Neuron (in vitro differentiated cells): Measurements from ENCODE around the gene COL23A1.

Source experiments
- H2AFZ ChIP-seq: one replicate; pipeline ENCODE4 v1.6.1; 2013; ENCODE audit warnings: low read depth, mild to moderate bottlenecking, inconsistent platforms, low read length, moderate library complexity
- H3K27me3 ChIP-seq: one replicate; pipeline ENCODE4 v1.6.1; 2013; ENCODE audit warnings: low read length; ENCODE audit not compliant: insufficient read depth
- H3K36me3 ChIP-seq: one replicate; pipeline ENCODE4 v1.6.1; 2013; ENCODE audit warnings: low read length; ENCODE audit not compliant: insufficient read depth
- H3K4me1 ChIP-seq: one replicate; pipeline ENCODE4 v1.6.1; 2013; ENCODE audit warnings: low read length; ENCODE audit not compliant: insufficient read depth
- H3K4me3 ChIP-seq: 2 replicates; pipeline ENCODE4 v1.5.1; 2013; ENCODE audit warnings: mild to moderate bottlenecking, low read length, moderate library complexity
- H3K9me3 ChIP-seq: one replicate; pipeline ENCODE4 v1.6.1; 2013; ENCODE audit warnings: low read length

Gene COL23A1

GRCh38 chr5:178387856-178388190 is 202.4 kb downstream of the COL23A1 start:
- Histone ChIP-seq H3K4me1 (peaks cover 7% of the 10 kb centered on the region), H3K4me3 (no peak overlapping the region), H3K36me3 (no peaks in the 10 kb centered on the region), H3K9me3 (peaks cover 2% of the 10 kb centered on the region), H2AFZ (no peak overlapping the region), H3K27me3 (no peaks in the 10 kb centered on the region)

GRCh38 chr5:178387061-178387855 is 202.9 kb downstream of the COL23A1 start:
- Histone ChIP-seq H3K27me3 (no peaks in the 10 kb centered on the region), H3K36me3 (no peaks in the 10 kb centered on the region), H2AFZ (no peak overlapping the region), H3K9me3 (peaks cover 2% of the 10 kb centered on the region), H3K4me3 (no peak overlapping the region), H3K4me1 (peaks cover 7% of the 10 kb centered on the region)

GRCh38 chr5:178386336-178386931 is 203.8 kb downstream of the COL23A1 start:
- H3K27me3 ChIP-seq, result no peaks in the 10 kb centered on the region

GRCh38 chr5:178385496-178385890 is 204.7 kb downstream of the COL23A1 start:
- Histone ChIP-seq H2AFZ (no peak overlapping the region), H3K4me1 (peaks cover 7% of the 10 kb centered on the region), H3K4me3 (no peak overlapping the region), H3K9me3 (peaks cover 2% of the 10 kb centered on the region), H3K27me3 (no peaks in the 10 kb centered on the region), H3K36me3 (no peaks in the 10 kb centered on the region)

More at GRCh38 chr5:178386336-178386931, 203.8 kb downstream of the COL23A1 start:
- H2AFZ ChIP-seq, result no peak overlapping the region
- peaks cover 7% of the 10 kb centered on the region for H3K4me1 ChIP-seq
- peaks cover 2% of the 10 kb centered on the region for H3K9me3 ChIP-seq
- no peak overlapping the region for H3K4me3 ChIP-seq
- no peaks in the 10 kb centered on the region for H3K36me3 ChIP-seq

GRCh38 chr5:178384816-178385495 is 205.2 kb downstream of the COL23A1 start:
- no peaks in the 10 kb centered on the region for H3K36me3 ChIP-seq
- no peaks in the 10 kb centered on the region for H3K27me3 ChIP-seq
- H3K4me3 ChIP-seq, result no peak overlapping the region
- H3K9me3 ChIP-seq, result no peaks in the 10 kb centered on the region
- no peak overlapping the region for H2AFZ ChIP-seq
- H3K4me1 ChIP-seq, result peaks cover 7% of the 10 kb centered on the region

GRCh38 chr5:178383919-178384815 is 206.0 kb downstream of the COL23A1 start:
- H3K9me3 ChIP-seq, result no peaks in the 10 kb centered on the region
- peaks cover 7% of the 10 kb centered on the region for H3K4me1 ChIP-seq
- H3K4me3 ChIP-seq, result no peak overlapping the region
- no peak overlapping the region for H2AFZ ChIP-seq
- H3K36me3 ChIP-seq, result no peaks in the 10 kb centered on the region
- H3K27me3 ChIP-seq, result no peaks in the 10 kb centered on the region

- Histone ChIP-seq H3K36me3 (no peaks in the 10 kb centered on the region), H3K4me3 (no peak overlapping the region), H3K4me1 (peaks cover 7% of the 10 kb centered on the region), H2AFZ (no peak overlapping the region), H3K9me3 (no peaks in the 10 kb centered on the region), H3K27me3 (no peaks in the 10 kb centered on the region)
These were observed 206.8 kb downstream of the COL23A1 start for GRCh38 chr5:178383301-178383918.

GRCh38 chr5:178382754-178383164 is 207.4 kb downstream of the COL23A1 start:
- Histone ChIP-seq H3K4me1 (peaks cover 5% of the 10 kb centered on the region), H3K36me3 (no peaks in the 10 kb centered on the region), H3K4me3 (no peak overlapping the region), H3K9me3 (no peaks in the 10 kb centered on the region), H3K27me3 (no peaks in the 10 kb centered on the region), H2AFZ (no peak overlapping the region)

- H3K9me3 ChIP-seq, result no peaks in the 10 kb centered on the region
- H3K4me1 ChIP-seq, result no peaks in the 10 kb centered on the region
- H3K4me3 ChIP-seq, result no peak overlapping the region
- no peaks in the 10 kb centered on the region for H3K36me3 ChIP-seq
- no peaks in the 10 kb centered on the region for H3K27me3 ChIP-seq
- no peak overlapping the region for H2AFZ ChIP-seq
These were observed 208.1 kb downstream of the COL23A1 start for GRCh38 chr5:178381921-178382695.

- Histone ChIP-seq H3K9me3 (no peaks in the 10 kb centered on the region), H3K4me1 (no peaks in the 10 kb centered on the region), H3K27me3 (no peaks in the 10 kb centered on the region), H3K36me3 (no peaks in the 10 kb centered on the region), H2AFZ (no peak overlapping the region), H3K4me3 (no peak overlapping the region)
These were observed 209.0 kb downstream of the COL23A1 start for GRCh38 chr5:178381206-178381605.

- Histone ChIP-seq H3K4me1 (no peaks in the 10 kb centered on the region), H3K36me3 (no peaks in the 10 kb centered on the region), H3K27me3 (no peaks in the 10 kb centered on the region), H3K4me3 (no peak overlapping the region), H2AFZ (no peak overlapping the region), H3K9me3 (no peaks in the 10 kb centered on the region)
These were observed 209.6 kb downstream of the COL23A1 start for GRCh38 chr5:178380541-178381074.

- no peaks in the 10 kb centered on the region for H3K27me3 ChIP-seq
- no peaks in the 10 kb centered on the region for H3K9me3 ChIP-seq
- no peak overlapping the region for H3K4me3 ChIP-seq
- no peaks in the 10 kb centered on the region for H3K36me3 ChIP-seq
- H3K4me1 ChIP-seq, result no peaks in the 10 kb centered on the region
- H2AFZ ChIP-seq, result no peak overlapping the region
These were observed 210.1 kb downstream of the COL23A1 start for GRCh38 chr5:178380086-178380485.
